Stimulated activated CD4-positive, alpha-beta T cell treated with anti-CD3 and anti-CD28 coated beads, Interleukin-12 subunit alpha, Interleukin-12 subunit beta, amount 100 ng/mL, for 24 hours (primary cell): ENCODE data around the gene MGAT4A.
"Not testable (repeated sequence)": the region's sequence is repeated elsewhere in the genome, so short reads cannot be mapped to it uniquely, and the experiment has no call there.

ENCODE experiments used
- DNase-seq, 2 experiments: peaks; one replicate each; pipeline ENCODE4 v3.0.0-alpha.2; 2020; ENCODE audit warnings: low read depth in 2 of 2

The MGAT4A gene

DNA sequence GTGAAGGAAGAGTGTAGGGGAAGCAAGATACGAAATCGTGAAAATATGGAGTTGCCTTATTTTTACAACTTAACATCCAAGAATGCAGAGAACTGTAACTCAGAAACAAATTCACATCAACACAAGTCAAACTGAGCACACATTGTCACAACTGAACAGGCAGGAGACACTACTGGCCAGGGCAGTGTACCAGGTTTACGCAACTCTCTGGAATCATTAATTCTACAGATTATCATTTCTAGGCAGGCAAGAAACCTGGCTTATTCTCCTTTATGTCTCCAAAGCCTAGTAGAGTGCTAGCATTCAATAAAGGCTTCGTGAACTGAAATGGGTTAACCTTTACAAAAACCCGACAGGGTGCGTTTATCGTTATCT, 123.2 kb downstream of the MGAT4A start:
- no peak for DNase-seq

DNA sequence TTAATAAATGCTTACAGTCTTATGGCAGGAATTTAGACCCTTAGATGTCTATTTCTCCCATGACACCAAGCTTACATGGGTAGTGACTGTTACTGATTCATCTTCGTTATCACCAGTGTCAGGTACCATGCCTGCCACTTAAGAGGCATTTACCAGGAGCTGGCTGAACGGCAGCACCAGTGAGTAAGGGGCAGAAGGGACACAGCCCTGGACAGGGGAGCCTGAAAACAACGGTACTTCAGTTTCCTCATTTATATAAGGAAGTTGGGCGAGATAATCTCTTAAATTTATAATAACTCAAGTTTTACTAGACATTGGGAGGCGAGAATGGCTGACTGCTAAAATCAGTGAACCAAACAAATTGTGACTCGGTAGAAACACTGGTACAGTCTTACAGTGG, 123.8 kb downstream of the MGAT4A start:
- no peak for DNase-seq

DNA sequence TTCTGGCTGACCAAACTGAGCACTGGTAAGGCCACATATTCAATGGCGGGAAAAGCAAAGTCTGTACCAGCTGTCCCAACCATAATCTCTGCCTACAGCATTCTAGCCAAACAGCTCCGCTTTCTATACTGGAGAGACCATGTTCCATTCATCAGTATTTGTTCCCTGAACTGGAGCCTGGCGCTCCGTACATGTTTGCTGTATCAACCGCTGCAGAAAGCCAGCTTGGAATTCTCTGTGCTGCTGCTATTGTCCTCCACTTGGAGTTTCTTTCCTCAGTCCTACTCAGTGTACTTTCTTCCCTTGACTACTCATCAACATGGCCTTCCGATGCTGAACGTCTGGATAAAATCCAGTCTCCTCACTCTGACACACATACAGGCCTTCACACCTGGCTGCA, 124.5 kb downstream of the MGAT4A start:
- no peak for DNase-seq

DNA sequence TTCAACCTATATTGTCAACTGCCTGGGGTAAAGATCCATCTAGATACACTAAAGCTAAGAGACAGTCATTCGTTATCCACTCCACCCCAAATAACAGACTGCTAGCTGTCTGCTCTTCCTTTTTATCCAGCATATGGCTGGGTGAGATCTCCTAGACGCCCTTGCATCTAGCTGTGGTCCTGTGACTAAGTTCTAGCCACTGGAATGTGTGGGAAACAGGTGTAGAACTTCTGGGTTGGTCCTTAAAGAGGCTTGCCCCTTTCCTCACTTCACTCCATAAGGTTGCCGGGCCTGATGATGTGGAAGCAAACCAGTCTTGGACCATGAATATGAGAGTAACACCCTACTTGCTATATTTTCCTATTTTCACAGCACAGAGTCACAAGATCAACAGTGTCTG, 125.9 kb downstream of the MGAT4A start:
- DNase-seq, result no peak

DNA sequence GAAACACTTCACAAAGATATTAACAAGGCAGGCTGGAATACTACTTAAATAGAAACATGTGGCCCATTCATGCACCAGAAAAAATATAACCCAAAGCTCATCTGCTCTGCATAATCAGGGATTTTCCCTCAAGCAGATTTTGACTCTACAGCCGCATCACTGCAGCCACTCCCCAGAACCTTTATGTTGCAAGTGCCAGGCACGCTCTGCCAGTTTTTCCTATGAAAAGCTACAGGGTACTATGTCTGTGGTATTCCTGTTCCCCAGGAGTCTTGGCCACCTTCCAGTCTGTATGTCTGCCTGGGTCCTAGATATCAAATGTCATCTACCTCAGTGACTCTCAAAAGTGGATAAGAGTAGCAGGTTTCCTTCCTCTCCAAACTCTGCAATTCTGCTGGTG, 126.4 kb downstream of the MGAT4A start:
- DNase-seq, result no peak

DNA sequence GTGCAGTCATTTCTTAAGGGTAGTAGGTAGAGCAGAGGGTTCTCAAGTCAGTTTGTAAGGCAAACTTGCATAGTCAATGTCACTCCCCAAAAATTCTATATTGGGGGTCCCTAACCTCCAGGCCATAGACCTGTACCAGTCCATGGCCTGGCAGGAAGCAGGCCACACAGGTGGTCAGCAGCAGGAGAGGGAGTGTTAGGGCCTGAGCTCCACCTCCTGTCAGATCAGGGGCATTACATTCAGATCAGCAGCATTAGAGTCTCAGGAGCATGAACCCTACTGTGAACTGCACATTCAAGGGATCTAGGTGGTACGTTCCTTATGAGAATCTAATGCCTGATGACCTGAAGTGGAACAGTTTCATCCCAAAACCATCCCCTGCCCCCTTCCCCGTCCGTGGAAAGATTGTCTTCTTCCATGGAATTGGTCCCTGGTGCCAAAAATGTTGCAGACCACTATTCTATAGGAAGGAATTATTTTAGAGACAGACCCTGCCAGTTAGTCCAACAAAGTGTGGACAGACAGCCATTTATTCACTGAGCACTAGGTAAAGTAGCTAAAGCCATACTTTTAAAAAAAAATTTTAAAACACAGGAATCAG, 129.3 kb downstream of the MGAT4A start:
- DNase-seq, result no peak

DNA sequence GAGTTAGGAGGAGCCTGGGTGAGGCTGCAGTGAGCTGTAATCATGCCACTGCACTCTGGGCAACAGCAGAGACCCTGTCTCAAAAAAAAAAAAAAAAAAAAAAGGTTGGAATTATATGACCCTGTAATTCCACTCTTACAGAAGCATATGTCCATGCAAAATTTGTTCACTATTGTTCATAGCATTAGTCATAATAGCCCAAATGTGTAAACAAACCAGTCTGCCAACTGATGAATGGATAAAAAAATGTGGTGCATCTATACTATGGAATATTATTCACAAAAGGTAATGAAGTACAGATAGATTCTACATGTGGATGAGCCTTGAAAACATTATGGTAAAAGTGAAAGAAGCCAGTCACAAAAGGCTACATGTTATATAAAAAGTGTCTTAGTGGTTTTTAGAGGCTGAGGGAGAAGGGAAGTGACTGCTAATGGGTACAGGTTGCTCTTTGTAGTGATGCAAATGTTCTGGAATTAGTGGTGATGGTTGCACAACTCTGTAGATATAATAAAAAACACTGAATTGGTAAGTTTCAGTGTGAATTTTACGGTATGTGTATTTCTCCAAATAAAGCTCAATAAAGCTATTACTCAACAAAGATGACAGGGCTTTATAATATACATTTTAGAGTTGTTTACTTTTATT, 132.0 kb downstream of the MGAT4A start:
- no peak for DNase-seq

DNA sequence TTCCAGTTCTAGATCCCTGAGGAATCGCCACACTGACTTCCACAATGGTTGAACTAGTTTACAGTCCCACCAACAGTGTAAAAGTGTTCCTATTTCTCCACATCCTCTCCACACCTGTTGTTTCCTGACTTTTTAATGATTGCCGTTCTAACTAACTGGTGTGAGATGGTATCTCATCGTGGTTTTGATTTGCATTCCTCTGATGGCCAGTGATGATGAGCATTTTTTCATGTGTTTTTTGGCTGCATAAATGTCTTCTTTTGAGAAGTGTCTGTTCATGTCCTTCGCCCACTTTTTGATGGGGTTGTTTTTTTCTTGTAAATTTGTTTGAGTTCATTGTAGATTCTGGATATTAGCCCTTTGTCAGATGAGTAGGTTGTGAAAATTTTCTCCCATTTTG, 136.3 kb downstream of the MGAT4A start:
- not testable (repeated sequence) for DNase-seq

DNA sequence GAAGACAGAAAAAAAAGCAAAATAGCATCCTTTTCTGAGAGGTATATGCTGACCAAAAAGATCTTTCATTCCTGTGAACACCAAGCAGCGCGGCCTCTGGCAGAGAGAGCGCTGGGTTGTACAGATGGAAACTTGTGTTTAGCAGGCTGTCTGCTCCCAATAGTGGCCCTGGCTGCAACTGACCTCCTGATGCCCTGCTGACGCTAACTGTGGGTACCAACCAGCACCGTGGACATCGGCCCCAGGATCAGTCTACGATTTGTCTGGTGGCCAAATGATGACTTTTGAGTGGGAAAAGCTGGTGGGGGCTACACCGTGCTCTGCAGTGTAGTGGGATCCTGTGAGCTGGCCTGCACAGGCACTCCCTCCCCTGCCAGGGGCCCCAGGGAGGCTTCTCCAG, 138.4 kb downstream of the MGAT4A start:
- no peak for DNase-seq

DNA sequence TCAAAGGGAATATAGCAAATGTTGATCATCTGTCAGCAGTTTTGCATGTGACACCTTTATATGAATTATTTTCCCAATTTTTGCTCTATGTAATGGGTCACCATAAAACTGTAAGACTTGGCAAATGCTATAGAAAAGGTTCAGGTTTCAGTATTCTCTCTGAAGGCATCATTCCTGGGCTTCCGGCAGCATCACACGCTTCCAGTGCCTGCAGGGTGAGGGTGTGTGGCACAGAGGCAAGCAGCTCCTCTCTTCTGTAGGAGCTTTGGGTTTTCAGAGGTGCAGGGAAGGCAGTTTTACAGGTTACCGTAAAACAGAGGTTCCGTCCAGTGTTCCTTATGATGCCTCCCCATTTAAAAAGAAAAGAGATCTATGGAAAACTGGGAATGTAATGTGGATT, 141.4 kb downstream of the MGAT4A start:
- DNase-seq, result no peak

DNA sequence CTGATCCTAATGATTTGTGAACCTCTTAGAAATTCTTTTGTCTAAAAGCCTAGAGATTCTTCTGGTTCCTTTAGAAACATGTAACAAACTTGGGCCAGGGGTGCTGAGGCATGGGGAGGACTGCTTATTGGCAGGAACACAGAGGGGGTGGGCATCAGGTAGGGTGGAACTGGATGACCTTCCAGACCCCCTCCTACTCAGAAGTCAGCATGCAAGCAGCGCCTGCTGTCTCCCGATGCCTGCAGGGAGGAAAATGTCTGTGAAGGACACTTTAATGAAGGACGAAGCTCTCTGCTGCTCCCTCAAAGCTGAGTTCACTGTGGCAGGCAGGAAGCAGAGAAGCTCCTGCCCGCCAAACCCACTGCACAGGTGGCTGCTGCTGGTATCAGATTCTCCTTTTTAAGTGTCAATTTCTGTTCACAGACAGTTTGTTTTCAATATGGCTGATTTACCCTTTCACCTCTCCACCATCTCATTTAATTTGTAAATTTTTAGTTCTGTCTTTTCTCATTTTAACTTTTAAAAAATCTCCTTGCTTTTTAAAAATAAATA, 142.0 kb downstream of the MGAT4A start:
- DNase-seq, result no peak

DNA sequence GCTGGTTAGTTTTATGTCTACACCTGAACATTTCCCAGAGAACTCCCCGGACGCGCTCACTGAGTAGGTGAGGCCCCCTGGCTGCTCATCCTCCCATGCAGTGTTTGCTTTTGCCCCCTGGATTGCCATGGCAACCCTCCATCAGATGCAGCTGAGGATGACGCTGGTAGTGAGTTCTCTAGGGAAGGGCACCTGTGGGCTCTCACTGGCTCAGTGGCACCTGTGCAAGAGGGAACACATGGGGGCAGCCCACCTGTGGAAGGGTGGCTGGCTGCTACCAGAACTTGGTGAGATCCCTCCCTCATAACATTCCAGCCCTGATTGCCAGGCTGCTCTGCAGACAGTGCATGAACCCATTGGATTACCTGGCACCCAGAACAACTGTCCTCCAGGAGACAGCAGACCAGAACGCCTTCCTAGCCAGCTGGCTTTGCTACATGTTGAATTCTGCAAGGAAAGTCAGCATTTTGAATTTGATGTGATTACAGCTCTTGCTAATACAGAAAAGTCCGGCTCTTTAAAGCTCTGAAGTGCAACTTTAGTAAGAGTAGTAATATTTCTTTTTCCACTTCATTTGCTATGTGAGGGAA, 144.3 kb downstream of the MGAT4A start:
- DNase-seq, result no peak

DNA sequence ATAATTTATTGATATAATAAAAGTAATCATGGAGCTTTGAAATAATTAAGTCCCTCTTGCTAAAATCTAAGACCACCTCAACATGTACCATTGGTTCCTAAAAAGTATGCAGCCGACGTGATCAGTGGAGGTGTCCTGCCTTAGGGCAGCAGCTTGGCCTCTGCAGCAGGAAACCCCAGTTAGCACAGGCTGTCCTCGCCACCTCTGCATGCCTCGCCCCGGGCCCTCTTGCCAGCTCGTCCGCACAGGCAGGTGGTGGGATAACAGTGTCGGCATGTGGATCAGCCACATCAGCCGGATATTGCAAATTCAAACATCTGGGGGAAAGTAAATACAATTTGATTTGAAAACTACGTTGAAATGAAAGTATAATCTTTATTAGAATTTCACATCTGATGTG, 145.5 kb downstream of the MGAT4A start:
- no peak for DNase-seq

DNA sequence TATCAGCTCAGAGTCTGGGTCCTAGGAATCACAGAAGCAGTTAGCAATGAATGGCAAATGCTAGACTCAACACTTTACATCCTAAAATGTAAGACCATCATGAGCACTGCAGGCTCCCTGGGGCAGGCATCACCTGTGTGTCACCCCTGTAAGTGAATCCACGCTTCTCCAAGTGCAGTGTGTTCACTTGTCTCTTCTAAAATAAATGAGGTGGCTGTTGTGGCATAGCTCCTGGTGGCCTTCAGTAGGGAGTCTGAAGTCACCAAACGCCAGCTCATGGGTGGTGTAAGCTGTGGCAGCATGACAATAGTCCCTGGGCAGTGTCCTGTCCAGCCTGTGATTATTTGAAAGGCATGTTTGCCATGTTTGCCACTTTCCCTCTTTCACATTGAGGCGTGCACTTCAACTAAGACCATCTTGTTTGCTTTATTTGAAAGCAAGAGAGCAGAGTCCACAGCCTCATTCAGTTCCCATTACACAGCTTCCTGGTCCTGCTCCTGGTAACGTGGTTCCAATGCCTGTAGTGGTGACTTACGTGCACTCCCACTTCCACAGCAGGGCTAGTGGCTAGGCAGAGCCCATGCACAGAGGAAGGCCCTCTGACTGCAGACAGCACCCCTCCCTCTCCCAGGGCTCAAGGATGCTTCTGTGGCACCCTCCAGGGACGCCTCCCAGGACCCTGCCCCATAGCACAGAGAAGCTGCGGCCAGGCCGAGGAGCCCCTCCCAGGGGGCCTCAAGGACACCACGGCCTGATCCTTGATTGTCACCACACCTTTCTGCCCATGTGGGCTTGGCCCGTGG, 146.9 kb downstream of the MGAT4A start:
- no peak for DNase-seq

DNA sequence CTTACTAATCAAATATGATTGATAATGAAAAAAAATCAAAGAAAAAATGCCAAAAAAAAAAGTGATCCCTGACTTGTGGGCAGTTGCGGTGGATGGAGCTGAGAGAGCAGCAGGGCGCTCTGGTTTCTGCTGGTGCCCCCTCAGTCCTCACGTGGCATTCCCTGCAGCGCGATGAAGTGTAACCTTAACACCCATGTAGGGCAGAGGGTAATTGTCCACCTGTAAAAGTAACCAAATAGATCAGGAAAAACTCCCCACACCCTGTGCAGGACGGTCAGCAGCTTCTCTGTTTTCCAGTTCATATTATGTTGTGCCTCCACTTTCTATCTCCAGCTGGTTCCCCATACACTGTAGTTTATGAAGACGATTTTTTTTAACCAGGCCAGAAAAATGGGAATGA, 147.7 kb downstream of the MGAT4A start:
- DNase-seq, result no peak

DNA sequence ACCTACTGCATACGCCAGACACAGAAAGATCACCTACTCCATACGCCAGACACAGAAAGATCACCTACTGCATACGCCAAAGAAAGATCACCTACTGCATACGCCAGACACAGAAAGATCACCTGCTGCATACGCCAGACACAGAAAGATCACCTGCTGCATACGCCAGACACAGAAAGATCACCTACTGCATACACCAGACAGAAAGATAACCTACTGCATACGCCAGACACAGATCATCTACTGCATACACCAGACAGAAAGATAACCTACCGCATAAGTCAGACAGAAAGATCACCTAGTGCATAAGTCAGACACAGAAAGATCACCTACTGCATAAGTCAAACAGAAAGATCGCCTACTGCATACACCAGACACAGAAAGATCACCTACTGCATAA, 148.4 kb downstream of the MGAT4A start:
- DNase-seq, result no peak

DNA sequence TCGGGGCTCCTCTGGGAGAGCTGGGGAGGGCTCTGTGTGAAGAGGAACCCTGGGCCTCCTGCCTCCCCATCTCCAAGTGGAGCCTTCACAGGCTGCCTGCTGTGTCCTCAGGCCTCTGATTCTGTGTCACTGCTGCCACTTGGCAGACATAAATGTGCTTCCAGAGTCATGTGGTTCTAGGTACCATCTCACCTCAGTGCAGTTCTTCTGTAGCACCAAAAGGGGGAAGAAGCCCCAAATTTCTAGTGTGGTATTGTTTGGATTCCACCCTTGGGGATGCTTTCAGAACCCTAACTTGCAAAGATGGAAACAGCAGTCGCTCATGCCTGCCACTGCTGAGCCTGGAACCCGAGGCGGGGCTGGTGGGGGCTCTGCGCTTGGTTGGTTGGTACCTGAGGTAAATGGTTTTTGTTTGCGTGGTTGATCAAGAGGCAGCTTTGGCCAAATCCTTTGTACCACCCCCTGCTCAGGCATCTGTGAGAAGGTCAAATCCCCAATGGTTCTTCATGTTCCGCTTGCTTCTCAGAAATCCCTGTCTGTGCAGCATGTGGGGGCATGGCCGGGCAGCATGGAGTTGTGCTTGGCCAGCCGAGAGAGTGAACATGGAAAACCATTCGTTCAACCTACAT, 150.2 kb downstream of the MGAT4A start:
- no peak for DNase-seq

DNA sequence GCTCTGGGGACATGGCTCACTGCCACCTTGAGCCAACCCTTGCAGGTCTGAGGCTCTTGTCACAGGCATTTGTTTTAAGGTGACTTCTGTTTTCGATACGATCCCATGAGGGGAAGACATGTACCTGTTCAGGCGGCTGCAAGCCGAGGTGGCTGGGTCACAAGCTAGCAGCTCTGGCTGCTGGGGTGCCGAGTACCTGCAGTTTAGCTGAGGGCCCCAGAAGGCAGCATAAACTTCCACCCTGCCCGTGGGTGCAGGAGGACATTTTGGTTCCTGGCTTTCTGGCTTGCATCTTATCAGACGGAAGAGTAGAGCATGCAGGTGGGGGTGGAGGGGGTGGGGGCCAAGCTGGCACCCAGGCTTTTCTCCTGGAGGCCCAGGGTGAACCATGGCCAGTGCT, 151.0 kb downstream of the MGAT4A start:
- no peak for DNase-seq

DNA sequence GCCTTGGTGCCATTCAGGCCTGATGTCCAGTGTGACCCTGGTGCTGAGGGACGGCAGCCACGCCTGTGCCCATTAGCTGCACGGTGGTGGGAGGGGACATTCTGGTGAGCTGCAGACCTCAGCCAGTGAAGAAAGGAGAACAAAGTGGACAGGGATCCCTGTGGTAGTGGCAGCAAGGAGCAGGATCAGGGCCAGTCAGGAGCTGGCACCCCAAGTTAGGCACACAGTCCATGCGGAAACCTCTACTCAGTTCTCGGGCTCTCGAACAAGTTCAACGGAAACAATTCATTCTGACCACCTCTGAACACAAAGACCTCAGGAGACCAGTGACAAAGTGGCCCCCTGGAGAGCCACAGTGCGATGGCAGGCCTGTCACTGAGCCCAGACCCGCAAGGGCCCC, 152.7 kb downstream of the MGAT4A start:
- no peak for DNase-seq

DNA sequence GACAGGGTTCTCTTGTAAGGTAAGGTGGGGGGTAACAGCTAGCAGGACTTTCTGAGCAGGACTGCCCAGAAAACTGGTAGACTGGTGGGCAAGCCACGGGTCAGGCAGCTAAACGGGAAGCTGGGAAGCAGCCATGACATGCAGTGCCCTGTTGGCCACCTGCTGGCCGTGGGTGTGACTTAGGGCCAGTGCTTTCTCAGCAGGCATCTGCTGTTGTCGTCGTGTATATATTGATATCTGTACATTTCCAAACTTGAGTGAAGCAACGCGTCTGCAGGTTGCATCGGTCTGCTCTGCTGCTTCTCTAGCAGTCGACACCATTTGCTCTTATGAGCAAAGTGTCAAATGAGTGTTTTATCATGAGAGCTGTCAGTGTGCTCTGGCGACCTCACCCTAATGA, 153.6 kb downstream of the MGAT4A start:
- DNase-seq, result no peak

DNA sequence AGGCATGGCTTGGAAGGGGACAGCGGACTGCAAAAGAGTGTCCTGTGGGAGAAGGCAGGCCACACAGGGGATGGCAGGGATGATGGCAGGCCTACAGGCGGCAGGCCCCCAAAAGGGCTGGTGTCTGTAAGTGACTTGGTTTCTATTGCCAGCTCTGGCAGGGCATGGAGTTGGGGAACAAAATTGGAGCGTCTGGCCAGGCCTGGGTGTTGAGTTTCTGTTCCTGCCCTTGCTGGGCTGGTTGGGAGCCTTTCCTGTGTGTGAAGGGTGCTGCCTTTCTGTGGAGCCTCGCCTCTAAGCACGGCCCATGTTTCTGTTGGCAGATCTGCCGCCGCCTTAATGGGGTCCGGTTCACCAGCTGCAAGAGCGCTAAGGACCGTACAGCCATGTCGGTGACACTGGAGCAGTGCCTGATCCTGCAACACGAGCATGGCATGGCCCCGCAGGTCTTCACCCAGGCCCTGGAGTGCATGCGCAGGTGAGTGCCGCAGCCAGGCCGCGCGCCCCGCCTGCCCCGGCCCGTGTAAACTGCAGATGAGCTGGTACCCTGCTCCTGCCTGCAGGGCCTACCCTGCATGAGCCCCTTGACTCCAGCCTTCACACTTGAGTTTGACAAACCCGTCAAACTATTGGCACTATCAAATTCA, 154.1 kb downstream of the MGAT4A start:
- no peak for DNase-seq

DNA sequence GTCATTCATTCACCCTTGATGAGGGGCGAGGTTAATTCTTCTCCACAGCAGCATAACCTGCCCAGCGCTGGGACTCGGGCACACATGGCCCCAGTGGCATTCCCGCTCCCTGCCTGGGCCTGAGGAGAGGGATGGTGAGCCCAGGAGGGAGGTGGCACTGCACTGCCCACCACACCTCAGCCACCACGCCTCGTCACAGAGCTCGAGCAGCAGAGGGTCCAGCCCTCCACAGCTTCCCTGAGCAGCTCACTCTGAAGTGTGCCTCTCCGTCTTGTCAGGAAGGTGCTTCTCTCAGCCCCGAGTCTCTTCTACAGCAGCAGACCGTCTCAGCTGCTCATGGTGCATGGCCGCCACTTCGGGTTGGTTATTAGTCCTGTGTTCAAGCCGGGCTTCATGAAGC, 157.5 kb downstream of the MGAT4A start:
- no peak for DNase-seq
